ENCODE measurements around the gene APOL4. TPM values are rescaled to one million over a fixed set of nuclear protein-coding genes. Genes with fewer than 3 reads are reported as not detected.
"Not testable (repeated sequence)": the region's sequence is repeated elsewhere in the genome, so short reads cannot be mapped to it uniquely, and the experiment has no call there.

The APOL4 gene
- total and polyA plus RNA-seq, 12 donors = 1.6 to 22.6 (median 4.2) TPM; not detected in 1

- DNase-seq (no peak), ATAC-seq (no peak)
- WGBS, 2 donors = 83 to 86% methylated on average over 8 of the region's 8 CpGs
- no peaks in the 10 kb centered on the region for H3K9me3 ChIP-seq
- H3K27ac ChIP-seq = no peak overlapping the region
- intact Hi-C loops (cut with DNase I) = loop anchor here in 2 of 10 donors (5.0 to 10.0 kb wide), 2 partner anchors 33 to 51 kb away; partner anchors contain the start of genes APOL1 (in 1 of the 2) and APOL2 (in 1 of the 2)
- H3K27me3 ChIP-seq = no peaks in the 10 kb centered on the region
- no peaks in the 10 kb centered on the region for H3K36me3 ChIP-seq
- TF ChIP-seq CTCF (IDR thresholded peaks at IDR 0.05) = no peak
- peaks cover 0 to 37% (median 31%) of the 10 kb centered on the region in 9 donors for H3K4me1 ChIP-seq
- no peak overlapping the region for H3K4me3 ChIP-seq
These were observed 2.5 kb upstream of the APOL4 start for GRCh38 chr22:36204001-36204631.

- not testable (repeated sequence) for H3K36me3 ChIP-seq, H3K9me3 ChIP-seq, H3K4me3 ChIP-seq, DNase-seq, ATAC-seq, H3K27me3 ChIP-seq
- WGBS, 2 donors = 81% methylated on average over 7 of the region's 7 CpGs
- Histone ChIP-seq H3K4me1 (peaks cover 0 to 42% (median 35%) of the 10 kb centered on the region in 9 donors), H3K27ac (peak overlapping the region in 1 of 10 donors; percentile 21)
- intact Hi-C loops (cut with DNase I) = loop anchor here in 2 of 10 donors (5.0 to 10.0 kb wide), 2 partner anchors 34 to 51 kb away; partner anchors contain the start of genes APOL1 (in 1 of the 2) and APOL2 (in 1 of the 2)
These were observed 1.8 kb upstream of the APOL4 start for GRCh38 chr22:36203441-36203840.

GRCh38 chr22:36202906-36203305, 1.3 kb upstream of the APOL4 start:
- H3K4me1 ChIP-seq = peaks cover 0 to 48% (median 36%) of the 10 kb centered on the region in 9 donors
- not testable (repeated sequence) for DNase-seq, H3K36me3 ChIP-seq, H3K9me3 ChIP-seq, H3K27me3 ChIP-seq, H3K4me3 ChIP-seq
- TF ChIP-seq CTCF (IDR thresholded peaks at IDR 0.05) = peak in 1 of 9 donors; percentile 14
- intact Hi-C loops (cut with DNase I) = loop anchor here in 2 of 10 donors (5.0 to 10.0 kb wide), 2 partner anchors 34 to 52 kb away; partner anchors contain the start of genes APOL1 (in 1 of the 2) and APOL2 (in 1 of the 2)
- peak in 1 of 8 donors; percentile 9 for ATAC-seq
- WGBS, 2 donors = 44 to 46% methylated on average over 8 of the region's 8 CpGs
- peak overlapping the region in 3 of 10 donors; percentile 21 to 44 (median 33) for H3K27ac ChIP-seq

GRCh38 chr22:36201025-36201424, 584 bp downstream of the APOL4 start:
- not testable (repeated sequence) for DNase-seq, H3K36me3 ChIP-seq, H3K9me3 ChIP-seq, H3K27me3 ChIP-seq
- intact Hi-C loops (cut with DNase I) = loop anchor here in 2 of 10 donors (5.0 to 10.0 kb wide), 2 partner anchors 36 to 54 kb away; partner anchors contain the start of genes APOL1 (in 1 of the 2) and APOL2 (in 1 of the 2)
- Histone ChIP-seq H3K4me3 (peak overlapping the region in 7 of 10 donors; percentile 15 to 60 (median 42)), H3K4me1 (peaks cover 8 to 67% (median 50%) of the 10 kb centered on the region in 9 donors), H3K27ac (peak overlapping the region in 7 of 10 donors; percentile 65 to 92 (median 78))
- 70 to 75% methylated on average over 1 of the region's 5 CpGs for WGBS, 2 donors
- ATAC-seq = peak; percentile 32 to 73 (median 60)

- peak overlapping the region in 5 of 10 donors; percentile 40 to 81 (median 71) for H3K27ac ChIP-seq
- intact Hi-C loops (cut with DNase I) = loop anchor here in 9 of 10 donors (5.0 to 10.0 kb wide), 8 partner anchors 38 to 286 kb away; partner anchors contain the start of genes APOL2 (in 5 of the 9) and TXN2 (in 3 of the 9)
- no peak for ATAC-seq
These were observed 2.5 kb downstream of the APOL4 start for GRCh38 chr22:36199001-36199551.

More at GRCh38 chr22:36199001-36199551, 2.5 kb downstream of the APOL4 start:
- no peak overlapping the region for H3K4me3 ChIP-seq
- peaks cover 0 to 12% (median 0%) of the 10 kb centered on the region in 9 donors for H3K36me3 ChIP-seq
- TF ChIP-seq CTCF (IDR thresholded peaks at IDR 0.05) = peak in 2 of 9 donors; percentile 7 to 11
- no peaks in the 10 kb centered on the region for H3K9me3 ChIP-seq
- WGBS, 2 donors = 74 to 94% methylated on average over 5 of the region's 5 CpGs
- DNase-seq = no peak
- peaks cover 8 to 82% (median 58%) of the 10 kb centered on the region in 9 donors for H3K4me1 ChIP-seq
- H3K27me3 ChIP-seq = no peaks in the 10 kb centered on the region
